Coronary artery (tissue), 2 donors: ENCODE data around the gene MPL.

ENCODE experiments used
- DNase-seq: peaks from one replicate; pipeline ENCODE4 v3.0.0-alpha.2; 2017; ENCODE audit warnings: low spot score
- H3K27ac ChIP-seq, 2 donors: fragments of 200-600 bp; sonication (generic); one replicate each; pipeline ENCODE4 v1.5.1; 2016 to 2019
- H3K4me3 ChIP-seq: fragments of 200-600 bp; sonication (generic); 2 replicates; pipeline ENCODE4 v1.5.1; 2016; ENCODE audit warnings: mild to moderate bottlenecking, moderate library complexity
- CTCF ChIP-seq: fragments of 200-600 bp; sonication (generic); IDR thresholded peaks from one replicate; pipeline ENCODE4 v1.5.1; 2019; ENCODE audit warnings: antibody characterized with exemption

Gene MPL

GRCh38 chr1:43360616-43361015 is 23.0 kb downstream of the MPL start:
- no peak for TF ChIP-seq CTCF
- H3K4me3 ChIP-seq, result no peak overlapping the region
- no peak overlapping the region for H3K27ac ChIP-seq
- DNase-seq, result no peak

GRCh38 chr1:43363283-43363934 is 25.8 kb downstream of the MPL start:
- no peak for TF ChIP-seq CTCF
- no peak for DNase-seq
- Histone ChIP-seq H3K4me3 (no peak overlapping the region), H3K27ac (no peak overlapping the region)

- Histone ChIP-seq H3K27ac (no peak overlapping the region), H3K4me3 (no peak overlapping the region)
- TF ChIP-seq CTCF, result no peak
- no peak for DNase-seq
Measured at GRCh38 chr1:43363935-43364525, 26.4 kb downstream of the MPL start.

- peak overlapping the region in 1 of 2 donors; percentile 99 for H3K27ac ChIP-seq
Measured at GRCh38 chr1:43365678-43366077, 28.1 kb downstream of the MPL start.

GRCh38 chr1:43366179-43366578 is 28.6 kb downstream of the MPL start:
- no peak for DNase-seq
- no peak for TF ChIP-seq CTCF
- H3K27ac ChIP-seq, result peak overlapping the region; percentile 93 to 99

More at GRCh38 chr1:43365678-43366077, 28.1 kb downstream of the MPL start:
- no peak for DNase-seq
- peak overlapping the region; percentile 95 for H3K4me3 ChIP-seq
- TF ChIP-seq CTCF, result no peak

GRCh38 chr1:43366601-43367025 is 29.0 kb downstream of the MPL start:
- peak overlapping the region; percentile 93 to 99 for H3K27ac ChIP-seq
- H3K4me3 ChIP-seq, result peak overlapping the region; percentile 95
- TF ChIP-seq CTCF, result no peak
- DNase-seq, result no peak

More at GRCh38 chr1:43366179-43366578, 28.6 kb downstream of the MPL start:
- H3K4me3 ChIP-seq, result peak overlapping the region; percentile 95
